ENCODE measurements around the gene RHBDL1. TPM values are rescaled to one million over a fixed set of nuclear protein-coding genes. Genes with fewer than 3 reads are reported as not detected.

Gene RHBDL1
- total and polyA plus RNA-seq, 9 of the 15 experiments (the other 6 are each of a cell fraction or from before 2014, with no cell fraction given), result 0.03 to 5.6 (median 1.3) TPM; not detected in 1

DNA sequence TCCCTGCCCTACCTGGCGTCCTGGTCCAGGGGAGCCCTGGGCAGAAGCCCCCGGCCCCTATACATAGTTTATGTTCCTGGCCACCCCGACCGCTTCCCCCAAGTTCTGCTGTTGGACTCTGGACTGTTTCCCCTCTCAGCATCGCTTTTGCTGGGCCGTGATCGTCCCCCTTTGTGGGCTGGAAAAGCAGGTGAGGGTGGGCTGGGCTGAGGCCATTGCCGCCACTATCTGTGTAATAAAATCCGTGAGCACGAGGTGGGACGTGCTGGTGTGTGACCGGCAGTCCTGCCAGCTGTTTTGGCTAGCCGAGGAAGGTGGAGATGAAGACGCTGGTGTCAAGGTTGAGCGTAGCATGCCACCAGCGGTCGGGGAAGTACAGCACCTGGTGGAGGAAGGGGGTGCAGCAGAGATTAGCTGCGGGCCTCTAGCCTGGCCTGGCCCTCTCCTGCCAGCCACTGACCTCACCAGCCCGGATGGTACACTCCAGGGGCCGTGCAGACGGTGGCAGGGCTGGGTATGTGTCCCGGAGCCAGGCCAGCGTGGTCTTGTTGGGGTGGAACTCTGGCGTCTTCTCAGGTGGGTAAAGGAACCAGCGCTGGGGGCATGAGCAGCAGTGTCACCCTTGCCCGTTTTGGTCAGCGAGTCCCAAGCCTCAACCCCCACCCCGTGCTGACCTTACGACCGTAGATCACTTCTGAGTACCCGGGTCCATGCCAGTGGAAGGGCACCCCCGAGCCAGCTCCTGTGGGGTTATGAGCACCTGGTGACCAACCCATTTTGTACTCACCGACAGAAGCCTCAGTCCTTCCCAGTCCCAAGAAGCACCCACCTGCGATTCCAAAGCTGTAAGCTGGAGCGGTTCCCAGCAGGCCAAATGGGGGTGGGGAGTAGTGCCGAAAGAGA, 7.3 kb downstream of the RHBDL1 start (continued):
- TF ChIP-seq, protein P1, sequence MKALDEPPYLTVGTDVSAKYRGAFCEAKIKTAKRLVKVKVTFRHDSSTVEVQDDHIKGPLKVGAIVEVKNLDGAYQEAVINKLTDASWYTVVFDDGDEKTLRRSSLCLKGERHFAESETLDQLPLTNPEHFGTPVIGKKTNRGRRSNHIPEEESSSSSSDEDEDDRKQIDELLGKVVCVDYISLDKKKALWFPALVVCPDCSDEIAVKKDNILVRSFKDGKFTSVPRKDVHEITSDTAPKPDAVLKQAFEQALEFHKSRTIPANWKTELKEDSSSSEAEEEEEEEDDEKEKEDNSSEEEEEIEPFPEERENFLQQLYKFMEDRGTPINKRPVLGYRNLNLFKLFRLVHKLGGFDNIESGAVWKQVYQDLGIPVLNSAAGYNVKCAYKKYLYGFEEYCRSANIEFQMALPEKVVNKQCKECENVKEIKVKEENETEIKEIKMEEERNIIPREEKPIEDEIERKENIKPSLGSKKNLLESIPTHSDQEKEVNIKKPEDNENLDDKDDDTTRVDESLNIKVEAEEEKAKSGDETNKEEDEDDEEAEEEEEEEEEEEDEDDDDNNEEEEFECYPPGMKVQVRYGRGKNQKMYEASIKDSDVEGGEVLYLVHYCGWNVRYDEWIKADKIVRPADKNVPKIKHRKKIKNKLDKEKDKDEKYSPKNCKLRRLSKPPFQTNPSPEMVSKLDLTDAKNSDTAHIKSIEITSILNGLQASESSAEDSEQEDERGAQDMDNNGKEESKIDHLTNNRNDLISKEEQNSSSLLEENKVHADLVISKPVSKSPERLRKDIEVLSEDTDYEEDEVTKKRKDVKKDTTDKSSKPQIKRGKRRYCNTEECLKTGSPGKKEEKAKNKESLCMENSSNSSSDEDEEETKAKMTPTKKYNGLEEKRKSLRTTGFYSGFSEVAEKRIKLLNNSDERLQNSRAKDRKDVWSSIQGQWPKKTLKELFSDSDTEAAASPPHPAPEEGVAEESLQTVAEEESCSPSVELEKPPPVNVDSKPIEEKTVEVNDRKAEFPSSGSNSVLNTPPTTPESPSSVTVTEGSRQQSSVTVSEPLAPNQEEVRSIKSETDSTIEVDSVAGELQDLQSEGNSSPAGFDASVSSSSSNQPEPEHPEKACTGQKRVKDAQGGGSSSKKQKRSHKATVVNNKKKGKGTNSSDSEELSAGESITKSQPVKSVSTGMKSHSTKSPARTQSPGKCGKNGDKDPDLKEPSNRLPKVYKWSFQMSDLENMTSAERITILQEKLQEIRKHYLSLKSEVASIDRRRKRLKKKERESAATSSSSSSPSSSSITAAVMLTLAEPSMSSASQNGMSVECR (CRISPR knock-in tag; IDR thresholded peaks at IDR 0.05), result 0 out of 2 replicates have a peak, but pooled peaks have one; percentile 22
- TF ChIP-seq, protein P2, sequence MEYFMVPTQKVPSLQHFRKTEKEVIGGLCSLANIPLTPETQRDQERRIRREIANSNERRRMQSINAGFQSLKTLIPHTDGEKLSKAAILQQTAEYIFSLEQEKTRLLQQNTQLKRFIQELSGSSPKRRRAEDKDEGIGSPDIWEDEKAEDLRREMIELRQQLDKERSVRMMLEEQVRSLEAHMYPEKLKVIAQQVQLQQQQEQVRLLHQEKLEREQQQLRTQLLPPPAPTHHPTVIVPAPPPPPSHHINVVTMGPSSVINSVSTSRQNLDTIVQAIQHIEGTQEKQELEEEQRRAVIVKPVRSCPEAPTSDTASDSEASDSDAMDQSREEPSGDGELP (CRISPR knock-in tag; IDR thresholded peaks at IDR 0.05; ENCODE audit: borderline replicate concordance), result peak; percentile 38; the same call in 1 of the 2 replicates
- TF ChIP-seq SRF (CRISPR knock-in tag; IDR thresholded peaks at IDR 0.05) (no peak), XRCC4 (IDR thresholded peaks at IDR 0.05; ENCODE audit: extremely low read depth, insufficient read depth, insufficient read length) (no peak), ILF3 (IDR thresholded peaks at IDR 0.05; ENCODE audit: borderline replicate concordance) (no peak)

Data from K562 (cell line).